ENCODE results near the gene IGFBP3. TPM values are rescaled to one million over a fixed set of nuclear protein-coding genes. Genes with fewer than 3 reads are reported as not detected.

Gene IGFBP3
- total RNA-seq, 1 donor from 2014 or later: not detected

GRCh38 chr7:45902820-45903219 is 18.3 kb downstream of the IGFBP3 start:
- Mint-ChIP-seq H3K27ac (no peak overlapping the region), H3K9me3 (peaks cover 10% of the 10 kb centered on the region), H3K4me1 (no peaks in the 10 kb centered on the region), H3K27me3 (peaks cover 14% of the 10 kb centered on the region), H3K36me3 (ENCODE audit: low read depth) (no peaks in the 10 kb centered on the region), H3K4me3 (no peak overlapping the region)
- intact Hi-C loops (cut with micrococcal nuclease): no loop called here
- TF ChIP-seq CTCF (IDR thresholded peaks at IDR 0.05): no peak
- ChIA-PET POLR2A (no interaction called here), CTCF (no interaction called here)
- no peak for DNase-seq
- no peak for ATAC-seq (ENCODE audit: low read depth)

- Mint-ChIP-seq H3K4me3 (no peak overlapping the region), H3K9me3 (peaks cover 10% of the 10 kb centered on the region), H3K4me1 (no peaks in the 10 kb centered on the region), H3K27me3 (peaks cover 18% of the 10 kb centered on the region), H3K36me3 (ENCODE audit: low read depth) (no peaks in the 10 kb centered on the region), H3K27ac (no peak overlapping the region)
- no peak for TF ChIP-seq CTCF (IDR thresholded peaks at IDR 0.05)
- intact Hi-C loops (cut with micrococcal nuclease): no loop called here
- CTCF ChIA-PET: no interaction called here
- ATAC-seq (ENCODE audit: low read depth) (no peak), DNase-seq (no peak)
- POLR2A ChIA-PET: no interaction called here
These were observed 19.5 kb downstream of the IGFBP3 start for GRCh38 chr7:45901566-45901965.

GRCh38 chr7:45898222-45898621 is 22.9 kb downstream of the IGFBP3 start:
- H3K9me3 Mint-ChIP-seq: peaks cover 5% of the 10 kb centered on the region
- no peaks in the 10 kb centered on the region for H3K36me3 Mint-ChIP-seq (ENCODE audit: low read depth)
- intact Hi-C loops (cut with micrococcal nuclease): no loop called here
- no peak for TF ChIP-seq CTCF (IDR thresholded peaks at IDR 0.05)
- no peak for DNase-seq
- no peaks in the 10 kb centered on the region for H3K4me1 Mint-ChIP-seq
- ATAC-seq (ENCODE audit: low read depth): no peak
- no peak overlapping the region for H3K4me3 Mint-ChIP-seq
- H3K27ac Mint-ChIP-seq: no peak overlapping the region
- H3K27me3 Mint-ChIP-seq: peaks cover 43% of the 10 kb centered on the region
- ChIA-PET CTCF (no interaction called here), POLR2A (no interaction called here)

GRCh38 chr7:45897042-45897690 is 23.9 kb downstream of the IGFBP3 start:
- Mint-ChIP-seq H3K9me3 (no peaks in the 10 kb centered on the region), H3K36me3 (ENCODE audit: low read depth) (no peaks in the 10 kb centered on the region), H3K4me3 (no peak overlapping the region), H3K4me1 (no peaks in the 10 kb centered on the region), H3K27me3 (peaks cover 41% of the 10 kb centered on the region), H3K27ac (no peak overlapping the region)
- CTCF ChIA-PET: no interaction called here
- ATAC-seq (ENCODE audit: low read depth) (no peak), DNase-seq (no peak)
- no peak for TF ChIP-seq CTCF (IDR thresholded peaks at IDR 0.05)
- intact Hi-C loops (cut with micrococcal nuclease): no loop called here
- POLR2A ChIA-PET: no interaction called here

GRCh38 chr7:45894665-45895062 is 26.4 kb downstream of the IGFBP3 start:
- no peak overlapping the region for H3K4me3 Mint-ChIP-seq
- no peaks in the 10 kb centered on the region for H3K4me1 Mint-ChIP-seq
- H3K9me3 Mint-ChIP-seq: no peaks in the 10 kb centered on the region
- DNase-seq (no peak), ATAC-seq (ENCODE audit: low read depth) (no peak)
- ChIA-PET POLR2A (no interaction called here), CTCF (no interaction called here)
- no peaks in the 10 kb centered on the region for H3K36me3 Mint-ChIP-seq (ENCODE audit: low read depth)
- TF ChIP-seq CTCF (IDR thresholded peaks at IDR 0.05): no peak
- intact Hi-C loops (cut with micrococcal nuclease): no loop called here
- no peak overlapping the region for H3K27ac Mint-ChIP-seq
- peaks cover 45% of the 10 kb centered on the region for H3K27me3 Mint-ChIP-seq
